Left hindlimb (tissue), 1 donor: ENCODE results near the gene RPP30.

Experiments
- DNase-seq: peaks from one replicate; pipeline ENCODE4 v3.0.0-alpha.2; 2018

RPP30 gene

DNA sequence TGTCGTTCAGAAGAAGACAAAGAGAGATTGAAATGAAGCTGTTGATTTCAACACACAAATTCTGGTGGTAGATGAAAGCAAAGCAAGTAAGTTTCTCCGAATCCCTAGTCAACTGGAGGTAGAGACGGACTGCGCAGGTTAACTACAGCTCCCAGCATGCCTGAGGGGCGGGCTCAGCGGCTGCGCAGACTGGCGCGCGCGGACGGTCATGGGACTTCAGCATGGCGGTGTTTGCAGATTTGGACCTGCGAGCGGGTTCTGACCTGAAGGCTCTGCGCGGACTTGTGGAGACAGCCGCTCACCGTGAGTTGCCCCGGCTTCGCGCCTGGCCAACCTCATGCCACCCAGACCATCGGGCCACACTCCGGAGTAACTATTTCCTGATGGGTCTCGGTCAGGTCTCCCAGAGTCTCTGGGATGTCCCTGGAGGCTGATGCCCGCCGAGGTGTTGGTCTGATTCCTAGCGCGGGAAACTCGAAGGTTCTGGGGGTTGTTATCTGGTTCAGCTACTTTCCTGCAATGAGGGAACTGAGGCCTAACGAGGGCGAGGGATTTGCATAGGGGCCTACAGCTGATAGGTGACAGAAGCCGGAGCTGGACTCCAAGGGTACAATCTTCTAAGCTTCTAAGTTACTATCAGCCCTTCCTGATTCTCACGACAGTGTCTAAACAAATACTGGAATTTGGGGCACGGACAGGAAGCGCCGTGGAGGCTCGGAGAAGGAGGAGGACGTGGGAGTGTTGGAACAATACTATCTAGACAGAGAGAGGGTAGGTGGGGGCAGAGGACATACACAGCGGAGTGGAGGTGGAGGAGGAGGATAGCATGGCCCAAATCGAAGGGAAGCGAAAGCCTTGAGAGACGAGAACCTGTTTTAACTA, at the start of gene RPP30:
TSS of gene RPP30 (plus strand) at position 209 of the 882 bp plus-strand sequence. CDS start at position 222, 13 bp downstream.
- peak; percentile 89 for DNase-seq

DNA sequence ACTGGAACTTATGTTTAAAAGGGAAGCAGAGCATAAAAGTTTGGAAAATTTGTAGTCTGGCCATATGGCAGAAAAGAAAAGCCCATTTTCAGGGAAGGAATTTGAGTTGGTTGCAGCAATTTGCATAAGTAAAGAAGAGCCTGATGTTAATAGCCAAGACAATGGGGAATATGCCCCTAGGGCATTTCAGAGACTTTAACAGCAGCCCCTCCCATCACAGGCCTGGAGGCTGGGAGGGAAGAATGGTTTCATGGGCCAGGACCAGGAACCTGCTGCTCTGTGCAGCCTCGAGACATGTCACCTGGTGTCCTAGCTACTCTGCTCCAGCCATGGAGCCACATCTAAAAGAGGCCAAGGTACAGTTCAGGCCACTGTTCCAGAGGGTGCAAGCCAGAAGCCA, 49.3 kb upstream of the RPP30 start:
- no peak for DNase-seq

DNA sequence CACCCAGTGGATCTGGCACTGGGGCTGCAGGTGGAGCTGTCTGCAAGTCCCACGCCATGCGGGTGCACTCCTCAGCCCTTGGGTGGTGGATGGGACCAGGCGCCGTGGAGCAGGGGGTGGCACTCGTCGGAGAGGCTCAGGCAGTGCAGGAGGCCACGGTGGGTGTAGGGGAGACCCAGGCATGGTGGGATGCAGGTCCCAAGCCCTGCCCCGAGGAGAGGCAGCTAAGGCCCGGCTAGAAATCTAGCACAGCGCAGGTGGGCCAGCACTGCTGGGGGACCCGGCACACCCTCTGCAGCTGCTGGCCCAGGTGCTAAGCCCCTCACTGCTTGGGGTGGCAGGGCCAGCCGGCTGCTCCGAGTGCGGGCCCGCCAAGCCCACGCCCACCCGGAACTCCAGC, 39.7 kb upstream of the RPP30 start:
- DNase-seq = no peak

DNA sequence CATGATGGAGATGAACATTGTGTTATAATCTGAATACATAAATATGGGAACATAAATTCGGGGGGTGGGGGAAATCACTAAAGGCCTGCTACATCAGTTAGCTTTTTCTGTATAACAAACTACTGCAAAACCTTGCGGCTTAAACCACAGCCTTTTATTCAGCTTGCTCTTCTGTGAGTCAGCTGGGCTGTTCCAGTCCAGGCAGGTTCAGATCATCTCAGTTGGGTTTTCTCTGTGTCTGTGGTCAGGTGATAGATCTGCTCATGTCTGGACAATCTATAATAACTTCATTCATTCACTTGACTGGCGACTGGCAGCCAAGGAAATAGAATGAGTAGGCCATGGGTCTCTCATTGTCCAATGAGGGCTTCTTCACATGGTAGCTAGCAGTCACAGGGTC, 37.4 kb upstream of the RPP30 start:
- DNase-seq = no peak

DNA sequence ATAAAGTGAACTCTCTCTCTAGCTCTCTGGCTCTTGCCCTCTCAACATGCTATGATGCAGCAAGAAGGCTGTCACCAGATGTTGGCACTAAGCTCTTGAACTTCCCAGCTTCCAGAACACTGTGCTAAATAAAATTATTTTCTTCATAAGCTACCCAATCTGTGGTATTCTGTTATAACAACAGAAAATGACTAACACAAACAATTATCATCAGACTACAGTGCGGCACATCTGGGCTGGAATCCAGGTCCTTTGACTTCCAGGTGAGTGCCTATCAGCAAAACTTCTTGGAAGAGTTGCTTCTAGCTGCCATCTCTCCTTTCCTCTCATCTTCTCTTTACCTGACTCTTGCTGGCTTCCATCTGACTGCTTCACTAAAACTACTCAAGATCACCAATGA, 34.3 kb upstream of the RPP30 start:
- DNase-seq = no peak

DNA sequence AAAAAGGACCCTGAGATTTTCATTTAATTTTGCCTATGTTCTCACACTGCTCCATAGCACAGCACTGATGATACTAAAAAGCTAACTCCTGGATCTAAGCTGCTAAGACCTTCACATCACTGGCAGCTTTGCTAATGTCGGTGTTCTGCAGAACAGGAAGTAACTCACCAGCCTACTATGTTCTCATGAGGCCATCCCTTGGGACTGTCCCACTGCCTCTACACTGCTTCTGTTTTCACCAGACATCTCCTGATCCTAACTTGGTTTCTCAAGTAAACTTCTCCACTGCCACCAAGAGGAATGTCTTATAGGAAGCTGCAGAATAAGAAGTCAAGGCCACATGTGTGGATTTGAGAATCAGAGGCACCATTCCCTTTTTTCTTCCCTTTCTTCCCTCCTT, 29.0 kb upstream of the RPP30 start:
- DNase-seq = no peak

DNA sequence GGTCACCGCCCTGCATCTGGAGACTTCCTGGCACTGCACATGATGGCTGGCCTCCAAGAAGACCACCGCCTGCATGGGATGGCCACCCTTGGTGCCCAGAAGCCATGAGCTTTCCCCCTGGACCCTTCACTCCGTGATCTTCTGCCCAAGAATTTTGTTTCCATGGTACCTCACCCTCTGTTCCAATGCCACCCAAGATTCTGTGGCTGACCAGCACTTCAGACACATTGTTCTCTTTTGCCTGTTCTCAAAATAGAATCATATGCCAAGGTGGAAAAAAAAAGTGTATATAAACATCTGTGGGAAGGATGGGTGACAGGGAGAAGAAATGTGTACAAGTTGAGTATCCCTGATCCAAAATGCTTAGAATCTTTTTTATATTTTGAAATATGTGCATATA, 26.0 kb upstream of the RPP30 start:
- DNase-seq = no peak

DNA sequence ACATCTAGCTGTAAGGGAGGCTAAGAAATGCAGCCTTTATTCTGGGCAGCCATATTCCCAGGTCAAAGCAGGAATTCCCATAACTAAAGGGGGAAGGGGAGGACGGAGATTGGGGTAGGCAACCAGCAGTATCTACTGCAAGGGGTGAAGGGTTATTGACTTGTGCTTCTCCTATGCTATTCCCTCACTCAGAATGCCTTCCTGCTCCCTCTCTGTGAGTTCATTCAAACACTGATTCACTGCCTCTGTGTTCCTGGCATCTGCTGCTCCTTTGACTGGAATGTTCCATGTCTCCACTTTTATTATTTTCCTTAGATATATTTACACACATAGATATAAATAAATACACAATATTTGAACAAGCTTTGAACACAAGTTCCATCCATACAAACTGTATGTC, 25.0 kb upstream of the RPP30 start:
- DNase-seq = no peak

DNA sequence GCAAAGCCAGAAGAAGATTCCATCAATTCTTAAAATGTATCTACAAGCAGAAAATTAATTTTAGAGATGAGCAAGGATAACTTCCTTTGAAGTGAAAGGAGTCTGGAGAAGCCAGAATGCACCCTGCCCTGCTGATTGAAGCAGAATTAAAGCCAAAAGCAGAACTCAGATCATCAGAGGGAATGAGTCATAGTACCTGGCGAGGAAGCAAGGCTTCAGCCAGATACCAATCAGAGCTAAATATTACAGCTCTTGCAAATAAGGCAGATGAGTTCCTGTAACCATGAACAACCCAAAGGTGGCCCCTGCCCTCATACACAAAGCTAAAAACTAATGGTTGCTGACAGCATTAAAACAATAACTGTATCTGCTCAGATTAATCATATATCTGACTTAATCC, 24.3 kb upstream of the RPP30 start:
- DNase-seq = no peak

DNA sequence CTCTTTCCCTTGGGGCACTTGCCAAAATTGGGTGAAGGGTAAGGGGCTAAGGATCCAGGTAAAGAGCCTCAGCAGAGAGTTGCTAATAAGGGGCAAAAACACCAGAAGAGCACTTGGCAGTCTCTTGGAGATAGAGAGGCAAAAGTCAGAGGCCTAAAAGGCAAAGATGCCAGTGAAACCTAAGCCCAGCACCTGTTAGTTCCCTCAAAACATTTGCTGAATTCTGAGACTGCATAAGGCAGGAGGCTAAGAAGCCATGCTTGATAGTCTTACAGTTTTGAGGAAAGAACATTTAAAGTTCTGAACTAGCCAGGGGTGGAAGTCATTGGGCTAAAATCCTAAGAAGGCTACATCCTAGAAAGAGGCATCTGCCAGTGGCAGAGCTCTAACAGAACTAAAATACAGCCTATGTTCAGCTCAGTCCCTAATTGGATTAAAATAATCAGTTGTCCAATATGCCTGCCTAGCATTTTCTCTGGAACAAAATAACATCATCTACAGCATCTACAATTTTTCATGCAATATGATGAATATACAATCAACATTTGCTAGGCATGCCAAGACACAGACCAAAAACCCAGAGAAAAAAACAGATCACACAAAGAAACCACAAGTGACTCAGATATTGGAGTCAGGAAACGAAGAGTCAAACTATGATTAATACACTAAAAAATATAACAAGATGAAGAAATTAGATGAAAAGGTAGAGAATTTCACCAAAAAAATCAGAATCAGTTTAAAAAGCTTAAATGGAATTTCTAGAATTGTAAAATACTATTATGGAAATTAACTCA, 21.6 kb upstream of the RPP30 start:
- DNase-seq = no peak

DNA sequence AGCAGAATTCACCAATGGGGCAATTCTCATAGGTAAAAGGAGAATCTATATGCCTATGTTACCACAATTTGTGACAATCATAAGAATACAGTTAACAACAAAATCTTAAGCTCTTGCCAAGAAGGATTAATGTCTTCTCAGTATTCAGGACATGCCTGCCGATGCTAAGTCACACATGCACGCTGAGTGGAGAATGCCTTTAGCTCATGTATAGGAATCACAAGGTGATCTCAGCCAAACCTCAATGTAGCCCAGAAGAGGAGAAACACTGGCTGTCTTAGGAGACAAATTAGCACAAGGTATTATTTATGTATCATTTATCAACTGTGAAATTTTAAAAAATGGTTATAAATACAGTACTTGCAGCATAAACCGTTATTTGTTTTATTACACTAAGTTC, 16.6 kb upstream of the RPP30 start:
- no peak for DNase-seq

DNA sequence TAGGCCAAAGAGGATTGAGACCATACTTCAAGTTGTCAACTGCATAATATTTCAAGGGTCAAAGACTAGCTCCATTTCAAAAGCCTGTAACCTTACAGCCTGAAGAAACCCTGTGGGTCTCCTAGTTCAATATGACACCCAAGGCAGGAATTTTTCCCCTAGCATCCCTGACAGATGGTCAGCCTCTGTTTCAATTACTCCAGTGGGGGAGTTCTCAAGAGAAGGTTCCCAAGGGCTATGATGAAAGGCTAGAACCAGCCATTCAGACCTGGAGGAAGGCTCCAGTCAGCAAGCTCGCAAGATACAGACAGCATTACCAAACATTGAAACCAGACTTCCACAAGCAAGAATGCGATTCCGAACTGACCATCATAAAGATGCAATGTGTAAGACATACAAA, 15.5 kb upstream of the RPP30 start:
- no peak for DNase-seq

DNA sequence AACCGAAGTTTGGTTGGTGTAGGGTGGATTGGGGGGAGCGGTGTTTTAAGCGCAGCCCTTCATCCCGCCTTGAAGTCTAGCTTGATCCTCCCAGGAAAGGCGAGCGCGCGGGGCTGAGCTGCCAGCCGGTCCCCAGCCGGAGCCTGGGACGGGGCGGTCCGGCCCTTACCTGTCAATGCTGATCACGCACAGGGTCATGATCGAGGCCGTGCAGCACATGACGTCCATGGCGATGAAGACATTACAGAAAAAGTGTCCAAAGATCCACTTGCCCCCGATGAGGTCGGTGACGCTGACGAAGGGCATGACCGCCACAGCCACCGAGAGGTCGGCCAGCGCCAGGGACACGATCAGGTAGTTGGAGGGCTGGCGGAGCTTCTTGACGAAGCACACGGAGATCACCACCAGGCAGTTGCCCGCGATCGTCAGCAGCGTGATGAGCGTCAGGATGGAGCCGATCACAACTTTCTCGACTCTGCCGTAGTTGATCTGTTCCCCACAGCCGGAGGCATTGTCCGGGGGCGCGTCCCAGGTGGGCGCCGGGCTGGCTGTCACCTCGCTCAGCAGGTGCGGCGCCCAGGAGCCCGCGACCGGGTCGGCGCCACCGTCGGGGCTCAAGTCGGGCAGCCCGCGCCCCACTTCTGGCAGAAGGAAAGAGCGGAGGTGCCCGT, 14.7 kb upstream of the RPP30 start:
- no peak for DNase-seq

DNA sequence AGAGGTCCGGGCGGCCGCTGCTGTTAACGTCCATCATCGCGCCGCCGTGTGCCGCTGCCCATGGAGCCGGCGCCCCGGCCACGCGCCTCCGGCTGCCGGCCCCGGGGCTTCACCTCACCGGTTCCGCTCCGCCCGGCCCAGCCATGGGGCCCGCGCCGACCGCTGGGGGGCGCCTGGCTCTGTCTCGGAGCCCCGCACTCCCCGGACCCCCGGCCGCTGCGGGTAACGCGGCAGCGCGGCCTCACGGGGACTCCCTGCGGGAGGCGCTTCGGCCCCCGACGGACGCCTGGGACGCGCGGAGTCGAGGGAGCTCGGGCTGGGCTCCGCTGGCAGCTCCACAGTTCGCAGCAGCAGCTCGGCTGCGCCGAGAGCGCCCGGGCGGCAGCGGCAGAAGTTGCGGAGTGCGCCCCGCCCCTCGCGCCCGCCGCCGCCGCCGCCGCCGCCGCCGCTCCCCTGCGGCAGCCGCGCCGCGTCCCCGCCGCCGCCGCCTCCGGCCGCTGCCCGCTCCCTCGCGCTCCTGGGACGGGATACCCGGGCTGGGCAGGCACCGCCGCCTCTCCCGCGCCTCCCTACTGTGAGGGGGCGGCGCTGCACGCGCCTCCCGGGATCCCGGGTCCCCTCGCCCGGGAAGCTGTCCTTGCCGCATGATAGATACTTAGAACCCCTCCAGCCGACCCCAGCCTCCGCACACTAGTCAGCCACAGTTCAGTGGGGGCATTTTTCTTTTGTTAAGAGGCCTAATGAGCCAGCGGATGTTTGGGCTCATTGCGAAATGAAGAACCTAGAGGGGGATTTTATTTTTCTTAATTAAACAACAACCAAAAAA, 13.9 kb upstream of the RPP30 start, which contains the start of gene HTR7:
TSS of gene HTR7 (minus strand) at position 405 of the 826 bp plus-strand sequence. CDS start at position 37, 368 bp downstream.
- DNase-seq = peak; percentile 62

DNA sequence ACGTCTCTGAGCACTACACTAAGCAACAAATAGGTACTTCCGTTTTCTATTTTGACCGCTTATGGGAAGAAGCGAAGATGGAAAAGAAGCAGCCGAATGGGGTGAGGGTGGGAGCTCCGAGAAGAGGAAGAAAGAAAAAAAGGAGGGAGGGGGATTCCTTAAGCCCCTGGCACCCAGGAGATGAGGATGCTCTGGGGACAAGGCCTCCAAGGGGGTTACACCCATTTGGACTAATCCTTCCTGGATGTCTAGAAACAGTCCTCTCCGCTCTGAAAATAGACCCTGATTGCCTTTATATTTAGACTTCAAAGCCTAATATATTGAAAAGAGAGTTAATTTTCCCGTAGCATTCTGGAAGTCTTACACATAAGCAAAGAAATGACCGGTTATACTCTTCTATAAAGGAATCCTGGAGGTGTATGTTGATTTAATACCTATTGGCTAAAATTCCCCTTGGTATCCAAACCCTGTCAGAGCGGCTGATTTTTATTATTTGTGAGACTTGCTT, 13.3 kb upstream of the RPP30 start:
- DNase-seq = no peak

DNA sequence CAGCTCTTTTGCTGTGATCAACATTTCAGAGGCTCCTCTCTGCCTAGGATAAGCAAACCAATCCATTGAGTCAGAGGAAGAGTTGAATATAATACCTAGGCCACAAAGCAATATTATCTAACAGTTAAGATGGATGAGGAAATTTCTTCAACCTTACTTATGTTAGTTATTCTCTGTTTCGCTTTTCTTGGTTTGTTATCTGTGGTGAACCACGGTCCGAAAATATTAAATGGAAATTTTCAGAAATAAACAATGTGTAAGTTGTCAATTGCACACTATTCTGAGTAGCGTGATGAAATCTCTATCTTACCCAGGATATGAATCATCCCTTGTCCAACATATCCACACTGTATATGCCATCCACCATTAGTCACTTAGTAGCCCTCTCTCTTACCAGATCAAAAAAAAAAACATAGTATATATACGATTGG, 12.4 kb upstream of the RPP30 start:
- no peak for DNase-seq

DNA sequence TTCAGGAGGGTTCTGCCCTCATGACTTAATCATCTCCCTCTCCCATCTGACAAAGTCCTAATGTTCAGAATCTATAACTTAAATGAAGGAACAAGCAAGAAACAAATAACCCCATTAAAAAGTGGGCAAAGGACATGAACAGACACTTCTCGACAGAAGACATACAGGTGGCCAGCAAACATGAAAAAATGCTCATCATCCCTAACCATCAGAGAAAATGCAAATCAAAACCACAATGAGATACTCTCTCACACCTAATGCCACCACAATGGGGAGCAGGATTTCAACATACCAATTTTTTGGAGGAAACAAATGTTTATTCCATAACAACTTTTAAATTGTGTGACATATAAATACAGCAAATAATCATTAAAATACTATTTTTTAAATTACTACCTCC, 11.0 kb upstream of the RPP30 start:
- no peak for DNase-seq

DNA sequence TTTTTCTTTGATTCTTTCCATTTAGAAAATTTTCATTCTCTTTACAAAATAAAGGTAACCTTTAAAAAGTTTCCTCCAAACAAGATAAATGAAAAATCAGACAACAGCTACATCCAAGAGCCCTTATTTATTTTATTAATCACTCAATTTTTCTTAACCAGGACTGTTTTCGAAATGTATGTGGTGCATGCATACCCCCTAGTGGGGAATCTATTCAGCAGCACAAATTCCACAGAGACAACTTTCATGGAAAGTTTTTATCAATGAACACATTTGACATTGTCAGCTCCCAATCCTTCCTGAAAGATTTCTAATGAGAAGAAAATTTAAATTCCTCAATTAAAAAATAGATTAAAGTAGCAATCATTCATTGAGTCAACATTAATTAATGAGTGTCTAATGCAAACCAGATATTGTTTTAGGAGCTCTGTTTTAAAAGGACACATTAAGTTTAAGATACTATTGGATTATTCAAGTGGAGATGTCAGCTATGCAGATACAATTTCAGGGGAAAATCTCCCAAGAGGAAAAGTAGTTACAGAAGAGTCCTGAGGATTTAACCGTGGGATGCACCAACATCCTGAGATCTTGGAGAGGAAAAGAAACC, 8.8 kb upstream of the RPP30 start:
- no peak for DNase-seq

DNA sequence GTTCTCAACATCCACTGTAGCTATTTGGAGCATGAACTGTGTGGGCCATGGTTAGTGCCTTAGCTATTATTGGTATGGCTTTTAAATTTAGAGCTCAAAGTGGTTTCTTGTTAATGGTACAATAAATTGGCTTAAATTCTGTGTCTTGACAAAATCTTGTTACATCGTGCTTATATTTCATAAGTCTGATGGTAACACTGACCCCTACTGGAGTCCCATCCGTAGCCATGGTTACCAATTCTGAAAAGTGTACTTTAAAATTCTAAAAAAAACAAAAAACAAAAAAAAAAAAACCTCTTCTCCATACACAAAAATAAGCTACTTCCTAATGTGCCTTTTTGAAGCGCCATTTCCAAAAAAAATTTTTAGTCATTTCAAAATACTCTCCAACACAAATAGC, 6.4 kb upstream of the RPP30 start:
- DNase-seq = no peak

DNA sequence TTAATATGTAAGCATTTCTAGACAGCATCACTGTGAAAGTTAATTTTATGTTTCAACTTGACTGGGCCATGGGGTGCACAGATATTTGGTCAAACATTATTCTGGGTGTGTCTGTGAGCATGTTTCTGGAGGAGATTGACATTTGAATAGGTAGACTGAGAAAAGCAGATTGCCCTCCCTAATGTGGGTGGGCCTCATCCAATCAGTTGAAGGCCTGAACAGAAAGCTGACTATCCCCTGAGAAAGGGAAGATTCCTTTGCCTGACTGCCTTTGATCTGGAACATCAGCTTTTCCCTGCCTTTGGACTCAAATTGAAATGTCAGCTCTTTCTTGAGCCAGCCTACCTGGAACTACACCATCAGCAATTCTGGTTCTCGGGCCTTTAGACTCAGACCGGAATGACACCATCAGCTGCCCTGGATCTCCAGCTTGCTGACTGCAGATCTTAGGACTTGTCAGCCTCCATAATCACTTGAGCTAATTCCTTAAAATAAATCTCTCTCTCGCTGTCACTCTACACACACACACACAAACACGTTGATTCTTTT, 5.7 kb upstream of the RPP30 start:
- no peak for DNase-seq

DNA sequence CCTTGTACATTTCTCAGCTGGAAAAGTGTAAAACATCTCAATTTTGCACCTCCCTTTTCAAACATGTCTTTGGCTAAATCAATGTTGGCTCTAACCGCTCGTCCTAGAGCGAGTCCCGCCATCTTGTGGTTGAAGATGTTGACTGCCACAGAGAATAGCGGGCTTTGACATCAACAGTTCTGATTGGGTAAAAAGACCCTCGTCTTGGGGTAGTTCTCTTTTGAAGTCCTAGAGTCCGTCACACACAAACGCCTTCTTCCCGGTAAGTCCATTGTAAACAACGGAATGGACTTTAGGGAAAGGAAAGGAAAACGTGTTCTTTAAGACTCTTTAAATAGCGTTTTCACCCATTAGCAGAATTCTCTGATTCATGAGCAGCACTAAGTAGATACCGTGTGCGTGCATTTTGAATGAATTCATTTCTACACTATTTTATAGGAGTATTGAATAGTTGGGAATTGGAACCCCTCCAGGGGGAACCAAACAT, 452 bp upstream of the RPP30 start:
- peak; percentile 49 for DNase-seq
